Stimulated activated CD8-positive, alpha-beta memory T cell treated with anti-CD3 and anti-CD28 coated beads, Interleukin-12 subunit alpha, Interleukin-12 subunit beta, amount 100 ng/mL, for 24 hours (primary cell): Measurements from ENCODE around the gene E2F1.
A peak's percentile ranks its signal among the peaks of the same experiment; 100 is the strongest.

Experiments used
- DNase-seq: peaks from one replicate; pipeline ENCODE4 v3.0.0-alpha.2; 2020; ENCODE audit errors: extremely low read depth

The E2F1 gene, protein sequence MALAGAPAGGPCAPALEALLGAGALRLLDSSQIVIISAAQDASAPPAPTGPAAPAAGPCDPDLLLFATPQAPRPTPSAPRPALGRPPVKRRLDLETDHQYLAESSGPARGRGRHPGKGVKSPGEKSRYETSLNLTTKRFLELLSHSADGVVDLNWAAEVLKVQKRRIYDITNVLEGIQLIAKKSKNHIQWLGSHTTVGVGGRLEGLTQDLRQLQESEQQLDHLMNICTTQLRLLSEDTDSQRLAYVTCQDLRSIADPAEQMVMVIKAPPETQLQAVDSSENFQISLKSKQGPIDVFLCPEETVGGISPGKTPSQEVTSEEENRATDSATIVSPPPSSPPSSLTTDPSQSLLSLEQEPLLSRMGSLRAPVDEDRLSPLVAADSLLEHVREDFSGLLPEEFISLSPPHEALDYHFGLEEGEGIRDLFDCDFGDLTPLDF

DNA sequence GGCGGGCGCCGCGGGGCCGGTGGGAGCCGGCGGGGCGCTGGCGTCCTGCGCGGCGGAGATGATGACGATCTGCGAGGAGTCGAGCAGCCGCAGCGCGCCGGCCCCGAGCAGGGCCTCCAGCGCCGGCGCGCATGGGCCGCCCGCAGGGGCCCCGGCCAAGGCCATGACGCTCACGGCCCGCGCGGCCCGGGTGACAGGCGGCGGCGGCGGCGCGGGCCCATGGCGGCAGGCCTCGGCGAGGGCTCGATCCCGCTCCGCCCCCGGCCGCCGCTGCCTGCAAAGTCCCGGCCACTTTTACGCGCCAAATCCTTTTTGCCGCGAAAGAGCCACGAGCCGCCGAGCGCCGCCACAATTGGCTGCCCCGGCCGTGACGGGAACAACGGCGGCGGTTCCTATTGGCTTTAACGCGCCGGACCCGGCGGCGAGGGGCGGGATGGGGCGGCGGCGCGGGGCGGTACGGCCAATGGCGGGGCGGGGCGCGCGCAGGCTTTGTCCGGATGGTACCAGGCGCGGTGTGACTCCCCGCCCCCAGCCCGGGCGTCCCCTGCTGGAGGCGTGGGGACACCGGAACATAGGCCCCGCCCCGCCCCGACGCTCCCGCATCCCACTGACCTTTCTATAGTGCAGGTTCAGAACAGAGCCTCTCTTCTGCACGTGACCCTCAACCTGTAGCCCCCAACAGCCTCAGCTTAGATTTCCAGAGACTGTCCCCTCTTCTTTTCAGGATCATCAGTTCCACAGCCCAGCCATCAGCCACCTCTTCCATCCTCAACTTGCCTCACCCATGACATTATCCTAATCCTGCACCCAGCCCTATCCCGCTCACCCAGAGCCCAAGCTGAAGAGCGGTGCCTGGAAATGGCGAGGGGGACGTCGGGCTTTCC is at the start of gene E2F1:
Gene E2F1 (minus strand): TSS at position 286 of the 884 bp plus-strand sequence. CDS start 121 bp downstream, at position 165.
- DNase-seq: peak; percentile 90

DNA sequence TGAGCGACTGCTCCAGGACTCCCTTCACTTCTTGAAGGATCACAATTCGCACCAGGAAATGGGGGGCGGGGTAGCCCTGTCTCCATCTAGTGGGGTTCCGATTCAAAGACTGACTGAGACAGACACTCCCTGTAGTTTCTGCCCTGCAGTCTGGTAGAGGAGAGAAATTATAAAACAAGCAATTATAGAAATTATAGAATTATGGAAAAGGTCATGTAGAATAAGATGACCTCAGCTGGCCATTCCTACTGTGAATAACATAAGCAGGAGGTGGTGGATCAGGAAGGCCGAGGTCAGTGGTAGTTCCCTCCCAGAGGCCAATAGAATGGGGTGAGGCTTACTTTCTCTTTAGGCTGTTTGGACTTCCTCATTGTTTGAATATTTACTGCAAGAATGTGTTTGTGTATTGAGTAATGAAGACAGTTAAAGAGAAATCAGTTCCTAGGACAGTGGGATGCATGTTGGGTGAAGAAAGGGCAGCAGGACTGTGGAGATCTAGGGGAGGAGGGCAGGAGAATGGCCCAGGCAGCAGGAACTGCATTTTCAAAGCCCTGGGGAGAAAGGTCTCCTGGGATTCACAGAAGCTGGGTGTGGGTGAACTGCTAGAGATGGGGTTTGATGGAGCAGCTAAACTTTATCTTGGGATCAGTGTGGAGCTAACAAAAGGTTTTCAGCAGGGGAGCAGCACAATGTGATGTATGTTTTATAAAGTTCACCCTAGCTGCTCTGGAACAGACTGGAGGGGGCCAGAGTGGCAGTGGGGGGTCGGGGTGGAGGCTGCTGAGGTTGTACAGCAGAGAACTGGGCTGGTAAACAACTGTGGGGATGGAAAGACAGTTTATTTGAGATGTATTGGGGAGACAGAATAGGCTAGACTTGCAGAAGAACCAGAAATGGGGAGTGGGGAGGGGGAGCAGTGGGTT is 47.7 kb upstream of the E2F1 start:
- no peak for DNase-seq

DNA sequence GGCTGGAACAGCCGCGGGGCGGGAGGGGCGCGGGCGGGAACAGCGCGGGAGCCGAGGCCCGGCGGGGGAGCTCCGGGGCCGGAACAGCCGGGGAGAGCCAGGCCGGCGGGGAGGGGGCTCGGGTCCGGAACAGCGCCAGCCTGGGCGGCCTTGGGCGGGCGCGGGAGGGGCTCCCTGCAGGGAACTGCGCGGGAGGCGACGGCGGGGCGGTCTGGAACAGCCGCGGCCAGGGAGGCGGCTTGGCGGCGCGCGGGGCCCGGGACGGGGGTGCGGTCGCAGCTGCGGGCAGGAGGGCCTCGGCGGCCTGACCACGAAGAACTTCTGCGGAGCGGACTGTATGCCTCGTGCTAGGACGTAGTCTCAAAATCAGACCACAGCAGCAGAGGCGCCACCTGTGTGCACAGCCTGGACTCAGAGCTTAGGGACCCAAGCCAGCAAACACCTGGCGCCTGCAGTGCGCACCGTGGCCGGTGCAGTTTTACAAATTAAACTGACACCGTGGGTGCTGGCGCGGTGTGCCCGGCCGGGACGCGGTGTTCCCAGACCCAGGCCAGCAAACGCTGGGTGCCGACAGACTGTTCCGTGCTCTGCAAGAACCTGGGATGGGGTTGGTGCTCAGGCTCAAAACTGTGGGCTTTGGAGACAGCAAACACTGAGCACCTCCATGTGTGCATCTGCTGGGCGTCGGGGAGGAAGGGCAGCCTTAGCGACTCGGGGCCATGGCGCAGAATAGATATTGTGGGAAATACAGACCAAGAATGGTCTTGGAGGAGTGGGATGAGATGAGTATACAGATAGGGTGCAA is 46.2 kb upstream of the E2F1 start:
- DNase-seq: peak; percentile 56

DNA sequence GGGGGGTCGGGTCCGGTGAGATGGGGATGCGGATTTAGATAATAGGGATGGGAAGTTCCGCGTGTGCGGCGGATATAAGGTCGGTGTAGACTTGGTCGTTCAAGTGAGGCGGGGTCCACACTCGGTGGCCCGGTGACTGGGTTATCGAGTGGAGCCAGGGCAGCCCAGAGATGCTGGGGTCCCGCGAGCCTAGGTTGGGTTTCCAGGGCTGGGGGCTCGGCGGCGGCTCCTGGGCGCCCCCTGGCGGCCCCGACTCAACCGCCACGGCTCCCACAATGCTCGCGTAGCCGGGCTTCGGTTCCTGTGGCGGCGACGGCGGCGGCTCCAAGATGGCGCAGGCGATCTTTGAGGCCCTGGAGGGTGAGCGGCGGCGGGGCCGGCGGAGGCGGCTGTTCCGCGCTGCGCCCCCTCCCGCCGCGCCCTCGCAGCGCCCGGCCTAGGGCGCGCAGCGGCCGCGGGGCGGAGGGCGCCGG is 45.5 kb upstream of the E2F1 start, which contains the start of gene ZNF341:
Gene ZNF341 (plus strand): TSS at position 304 of the 473 bp plus-strand sequence. CDS start 26 bp downstream, at position 330.
- peak; percentile 64 for DNase-seq

DNA sequence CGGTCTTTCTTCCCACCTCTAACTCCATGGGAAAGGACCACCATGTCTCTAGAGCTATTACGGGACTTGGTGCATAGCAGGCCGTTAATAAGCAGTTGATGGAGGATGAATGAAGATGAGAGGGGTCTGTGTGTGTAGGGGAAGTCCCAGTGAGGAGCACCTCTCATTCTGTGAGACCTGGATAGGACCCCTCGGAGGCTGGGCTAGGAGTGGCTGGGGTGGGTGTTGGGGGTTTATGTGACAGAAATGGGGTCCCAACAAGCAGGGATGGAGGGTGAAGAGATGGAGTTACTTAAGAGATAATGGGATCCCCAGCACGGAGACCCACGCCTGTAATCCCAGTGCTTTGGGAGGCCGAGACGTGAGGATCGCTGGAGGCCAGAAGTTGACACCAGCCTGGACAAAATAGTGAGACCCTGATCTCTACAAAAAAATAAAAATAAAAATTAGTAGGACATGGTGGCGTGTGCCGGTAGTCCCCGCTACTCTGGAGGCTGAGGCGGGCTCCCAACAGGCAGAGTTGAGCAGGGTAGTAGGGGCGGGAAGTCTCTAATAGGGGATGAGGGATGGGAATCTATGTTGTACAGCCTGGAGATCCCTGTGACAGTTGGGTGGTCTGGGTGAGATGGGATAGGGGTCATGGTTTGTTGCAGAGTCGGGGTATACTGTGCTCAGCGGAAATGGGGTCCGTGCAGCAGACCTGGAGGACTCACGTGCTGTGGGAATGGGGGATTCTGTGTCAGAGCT is 44.9 kb upstream of the E2F1 start:
- DNase-seq: no peak

- no peak for DNase-seq
These were observed 42.9 kb upstream of the E2F1 start for GRCh38 chr20:33729101-33729500.

DNA sequence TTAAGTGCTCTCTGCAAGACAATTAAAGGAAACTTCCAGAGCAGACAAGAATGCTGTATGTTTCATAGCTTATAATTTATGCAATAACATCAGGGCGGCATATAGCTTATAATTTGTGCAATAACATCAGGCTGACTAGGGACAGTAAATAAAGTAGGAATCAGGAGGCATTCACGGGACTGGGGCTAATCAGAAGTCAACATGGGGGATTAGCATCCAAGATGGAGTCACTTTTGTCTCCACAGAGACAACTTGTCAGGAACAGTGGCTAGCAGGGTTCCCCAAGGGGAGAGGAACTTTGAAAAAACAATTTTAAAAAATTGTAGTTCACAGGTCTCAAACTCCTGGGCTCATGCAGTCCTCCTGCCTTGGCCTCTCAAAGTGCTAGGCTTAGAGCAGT is 42.3 kb upstream of the E2F1 start:
- no peak for DNase-seq

GRCh38 chr20:33727806-33728205 is 41.6 kb upstream of the E2F1 start:
- DNase-seq: no peak

DNA sequence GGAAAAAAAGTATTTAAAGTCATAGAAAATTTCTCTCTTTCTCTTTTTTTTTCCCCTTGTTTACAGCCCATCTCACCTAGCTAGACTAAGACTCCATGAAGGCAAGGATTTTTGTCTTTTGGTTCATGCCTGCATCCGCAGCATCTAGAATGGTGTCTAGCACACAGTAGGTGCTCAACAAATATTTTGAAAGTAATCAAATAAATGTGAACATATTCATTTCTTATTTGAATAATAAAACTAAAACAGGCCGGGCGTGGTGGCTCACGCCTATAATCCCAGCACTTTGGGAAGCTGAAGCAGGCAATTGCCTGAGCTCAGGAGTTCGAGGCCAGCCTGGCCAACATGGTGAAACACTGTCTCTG is 40.9 kb upstream of the E2F1 start:
- no peak for DNase-seq

GRCh38 chr20:33725607-33726264 is 39.6 kb upstream of the E2F1 start:
- DNase-seq: no peak

DNA sequence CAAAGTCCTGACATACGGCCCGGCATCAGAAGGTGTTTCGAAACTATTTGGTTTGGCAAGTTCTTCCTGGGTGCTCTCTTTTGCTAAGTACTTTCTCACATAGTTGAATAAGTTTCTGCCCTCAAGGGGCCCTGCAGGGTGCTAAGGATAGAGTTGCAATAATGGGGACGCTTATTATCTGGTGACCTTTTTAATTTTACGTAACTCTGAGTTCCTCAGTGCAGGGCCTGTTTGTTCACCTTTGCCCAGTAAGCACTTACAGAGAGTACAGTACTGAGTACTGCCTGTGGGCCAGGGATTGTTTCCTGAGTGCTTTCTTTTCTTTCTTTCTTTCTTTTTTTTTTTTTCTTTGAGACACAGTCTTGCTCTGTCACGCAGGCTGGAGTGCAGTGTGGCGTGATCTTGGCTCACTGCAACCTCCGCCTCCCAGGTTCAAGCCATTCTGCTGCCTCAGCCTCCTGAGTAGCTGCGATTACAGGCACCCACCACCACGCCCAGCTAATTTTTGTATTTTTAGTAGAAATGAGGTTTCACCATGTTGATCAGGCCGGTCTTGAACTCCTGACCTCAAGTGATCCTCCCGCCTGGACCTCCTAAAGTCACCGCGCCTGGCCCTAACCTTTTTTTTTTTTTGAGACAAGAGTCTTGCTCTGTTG is 38.4 kb upstream of the E2F1 start:
- no peak for DNase-seq

DNA sequence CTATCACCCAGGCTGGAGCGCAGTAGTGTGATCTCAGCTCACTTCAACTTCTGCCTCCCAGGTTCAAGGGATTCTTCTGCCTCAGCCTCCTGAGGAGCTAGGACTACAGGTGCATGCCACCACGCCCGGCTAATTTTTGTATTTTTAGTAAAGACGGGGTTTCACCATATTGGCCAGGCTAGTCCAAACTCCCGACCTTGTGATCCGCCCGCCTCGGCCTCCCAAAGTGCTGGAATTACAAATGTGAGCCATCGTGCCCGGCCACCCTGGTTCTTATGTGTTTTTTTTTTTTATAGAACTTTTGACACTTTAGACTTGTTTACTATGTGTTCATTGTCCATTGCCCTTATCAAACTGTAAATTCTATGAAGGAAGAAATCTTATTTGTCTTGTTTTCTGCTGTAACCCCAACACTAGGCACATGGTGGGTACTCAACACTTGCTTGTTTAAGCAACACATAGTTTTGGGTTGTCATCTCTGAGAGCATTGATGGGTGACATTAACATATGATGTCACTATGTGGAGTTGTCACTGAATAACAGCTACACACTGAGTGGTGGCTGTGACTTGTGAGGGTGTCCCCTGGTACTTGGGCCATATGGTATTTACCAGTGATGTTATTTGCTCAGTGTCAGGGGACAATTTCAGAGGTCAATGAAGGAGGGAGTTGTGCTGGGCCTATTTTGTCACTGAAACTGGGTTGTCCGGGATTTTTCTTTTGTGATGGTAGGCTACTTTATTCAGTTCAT is 35.4 kb upstream of the E2F1 start:
- no peak for DNase-seq

- DNase-seq: peak; percentile 63
These were observed 34.0 kb upstream of the E2F1 start, which contains the start of gene PXMP4 for GRCh38 chr20:33719989-33720709. Gene PXMP4, minus strand, starts transcription at chr20:33720310. Its CDS starts 103 bp downstream, at chr20:33720207.

- DNase-seq: no peak
These were observed 33.2 kb upstream of the E2F1 start for GRCh38 chr20:33719277-33719988.

DNA sequence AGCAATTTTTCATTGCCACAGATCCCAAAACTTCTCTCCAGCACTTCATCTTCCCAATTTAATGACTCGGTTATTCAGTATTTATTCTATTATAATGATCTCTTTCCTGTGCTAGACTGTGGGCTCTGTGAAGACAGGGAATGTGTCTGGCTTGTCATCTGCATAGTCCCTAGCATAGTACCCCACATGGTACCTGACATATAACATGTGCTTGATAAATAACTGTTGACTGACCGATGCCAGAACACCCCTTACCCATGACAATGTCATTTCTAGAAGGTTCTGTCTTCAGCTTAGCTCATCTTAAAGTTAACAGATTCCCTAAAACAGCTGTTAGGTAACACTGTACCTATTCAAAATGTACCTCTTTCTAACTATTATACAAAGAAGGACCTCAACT is 30.3 kb upstream of the E2F1 start:
- DNase-seq: no peak

GRCh38 chr20:33713865-33714367 is 27.7 kb upstream of the E2F1 start:
- no peak for DNase-seq

GRCh38 chr20:33711446-33711738 is 25.2 kb upstream of the E2F1 start:
- no peak for DNase-seq
